Measurements from ENCODE around the gene LOXHD1.

The LOXHD1 gene

GRCh38 chr18:46445522-46446313 lies 211.3 kb downstream of the LOXHD1 start:
- DNase-seq, result no peak

GRCh38 chr18:46439037-46439436 lies 218.0 kb downstream of the LOXHD1 start:
- no peak for DNase-seq

GRCh38 chr18:46437061-46437460 lies 220.0 kb downstream of the LOXHD1 start:
- no peak for DNase-seq

GRCh38 chr18:46436621-46437020 lies 220.4 kb downstream of the LOXHD1 start:
- no peak for DNase-seq

- no peak for DNase-seq
Observed at GRCh38 chr18:46435031-46435430, 222.0 kb downstream of the LOXHD1 start.

GRCh38 chr18:46434629-46435028 lies 222.4 kb downstream of the LOXHD1 start:
- DNase-seq, result no peak

- no peak for DNase-seq
Observed at GRCh38 chr18:46433121-46433826, 223.7 kb downstream of the LOXHD1 start.

GRCh38 chr18:46431522-46432171 lies 225.4 kb downstream of the LOXHD1 start:
- DNase-seq, result no peak

GRCh38 chr18:46429649-46430224 lies 227.3 kb downstream of the LOXHD1 start:
- no peak for DNase-seq

GRCh38 chr18:46429130-46429529 lies 227.9 kb downstream of the LOXHD1 start:
- no peak for DNase-seq

GRCh38 chr18:46428368-46428767 lies 228.7 kb downstream of the LOXHD1 start:
- DNase-seq, result no peak

- no peak for DNase-seq
Observed at GRCh38 chr18:46427216-46427995, 229.6 kb downstream of the LOXHD1 start.
